Right cardiac atrium (tissue), 5 donors: Measurements from ENCODE around the gene DMRT1. TPM values are rescaled to one million over a fixed set of nuclear protein-coding genes. Genes with fewer than 3 reads are reported as not detected.
A peak's percentile ranks its signal among the peaks of the same experiment; 100 is the strongest.

Experiments used
- ATAC-seq, 2 donors: fragments of 200-7000 bp; cut with Tn5 transposase; one replicate each; pipeline versions ENCODE4 v1.8.0 to v1.9.1; 2020; ENCODE audit warnings: moderate library complexity in 2 of 2, mild to moderate bottlenecking in 1 of 2
- DNase-seq, 3 donors: peaks; one replicate each; pipeline ENCODE4 v3.0.0-alpha.2; 2020
- H3K27ac ChIP-seq: one replicate; pipeline ENCODE4 v1.5.1; 2013; ENCODE audit warnings: mild to moderate bottlenecking, low read length, control low read depth, moderate library complexity
- H3K27me3 ChIP-seq: one replicate; pipeline ENCODE4 v1.6.1; 2013; ENCODE audit not compliant: control insufficient read depth, insufficient read depth
- H3K4me1 ChIP-seq: one replicate; pipeline ENCODE4 v1.6.1; 2013; ENCODE audit warnings: low read length; ENCODE audit not compliant: control insufficient read depth, insufficient read depth
- H3K4me3 ChIP-seq: one replicate; pipeline ENCODE4 v1.5.1; 2013; ENCODE audit warnings: low read length, control low read depth
- H3K9me3 ChIP-seq: one replicate; pipeline ENCODE4 v1.6.1; 2013; ENCODE audit warnings: low read length; ENCODE audit not compliant: control insufficient read depth
- WGBS: extraction: QIAGEN DNeasy Blood & Tissue Kit; methylation state at CpG from one replicate; pipeline ENCODE4 v1.1.7; 2013; 5-methylcytosine and 5-hydroxymethylcytosine counted together
- intact Hi-C, 4 donors: fragments of 100-400 bp; cut with DNase I; formaldehyde crosslinking; loops; one replicate each; pipeline versions ENCODE4 v1.11.0 to v1.14.0; 2022 to 2023
- polyA plus RNA-seq: library from polyadenylated mRNA; stranded (reverse); fragments of 200-250 nt; gene quantifications from one replicate; pipeline ENCODE4 v1.2.3, GENCODE V29; 2013
- total RNA-seq, 4 donors: library from RNA; stranded (reverse); fragmentation: NEBNext Ultra II Directional; extraction: Animal tissue kit (Norgen Biotek cat#: 25700); gene quantifications; one replicate each; pipeline ENCODE4 v1.2.1, GENCODE V29; 2021
- donor health status: healthy with polysubstance abuse.
- donor health status: DM: no; HTN: yes; CAD: no.
- donor health status: DM: no; HTN: no; CAD: no.
- donor health status: DM: no; HTN: yes; CAD: no; lungs with severe emphysema.
- donor health status: DM: yes; HTN: yes; CAD: no.

The DMRT1 gene
- total and polyA plus RNA-seq, 5 donors = not detected

DNA sequence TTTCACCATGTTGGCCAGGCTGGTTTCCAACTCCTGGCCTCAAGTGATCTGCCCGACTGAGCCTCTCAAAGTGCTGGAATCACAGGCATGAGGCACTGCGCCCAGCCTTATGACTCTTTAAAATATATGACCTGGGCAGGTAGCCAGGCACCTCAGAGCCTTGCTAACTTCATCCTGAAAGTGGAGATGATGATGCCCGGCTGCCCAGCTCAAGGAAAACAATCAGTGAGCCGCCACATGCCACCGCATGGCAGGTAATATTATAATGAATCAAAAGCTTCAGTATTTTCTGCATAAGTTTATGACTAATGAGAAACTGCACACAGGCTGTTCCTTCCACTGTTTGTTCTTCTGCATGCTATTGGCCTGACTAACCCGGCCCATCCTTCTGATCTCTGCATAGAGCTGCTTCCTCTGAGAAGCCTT is 30.4 kb upstream of the DMRT1 start:
- no peak for DNase-seq
- Histone ChIP-seq H3K27me3 (no peaks in the 10 kb centered on the region), H3K4me1 (no peaks in the 10 kb centered on the region), H3K4me3 (no peak overlapping the region), H3K27ac (no peak overlapping the region), H3K9me3 (no peaks in the 10 kb centered on the region)
- ATAC-seq = no peak
- intact Hi-C loops = no loop called here
- WGBS = 80% methylated on average over 6 of the region's 6 CpGs

DNA sequence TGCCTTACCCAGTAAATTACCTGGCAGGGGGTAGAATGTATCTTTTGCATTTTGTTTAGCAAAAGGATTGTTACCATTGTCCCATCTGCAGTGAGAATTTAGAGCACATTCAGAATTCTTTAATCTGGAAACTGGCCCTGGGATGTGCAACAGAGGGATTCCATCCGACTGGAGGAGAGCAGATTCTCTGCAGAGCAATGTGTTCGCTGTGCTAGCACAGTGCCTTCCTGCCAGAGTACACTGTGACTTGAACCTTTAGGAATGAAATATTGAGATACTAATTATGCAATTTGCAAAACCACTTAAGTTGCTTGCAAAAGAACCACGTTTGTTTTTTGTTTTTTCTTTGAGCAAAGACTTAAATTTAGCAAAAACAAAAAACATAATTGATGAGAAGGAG is 22.5 kb upstream of the DMRT1 start:
- H3K27ac ChIP-seq = no peak overlapping the region
- ATAC-seq (no peak), DNase-seq (no peak)
- H3K4me1 ChIP-seq = no peaks in the 10 kb centered on the region
- no peaks in the 10 kb centered on the region for H3K27me3 ChIP-seq
- no peak overlapping the region for H3K4me3 ChIP-seq
- no peaks in the 10 kb centered on the region for H3K9me3 ChIP-seq
- WGBS = 22% methylated on average over 3 of the region's 3 CpGs
- intact Hi-C loops = no loop called here

DNA sequence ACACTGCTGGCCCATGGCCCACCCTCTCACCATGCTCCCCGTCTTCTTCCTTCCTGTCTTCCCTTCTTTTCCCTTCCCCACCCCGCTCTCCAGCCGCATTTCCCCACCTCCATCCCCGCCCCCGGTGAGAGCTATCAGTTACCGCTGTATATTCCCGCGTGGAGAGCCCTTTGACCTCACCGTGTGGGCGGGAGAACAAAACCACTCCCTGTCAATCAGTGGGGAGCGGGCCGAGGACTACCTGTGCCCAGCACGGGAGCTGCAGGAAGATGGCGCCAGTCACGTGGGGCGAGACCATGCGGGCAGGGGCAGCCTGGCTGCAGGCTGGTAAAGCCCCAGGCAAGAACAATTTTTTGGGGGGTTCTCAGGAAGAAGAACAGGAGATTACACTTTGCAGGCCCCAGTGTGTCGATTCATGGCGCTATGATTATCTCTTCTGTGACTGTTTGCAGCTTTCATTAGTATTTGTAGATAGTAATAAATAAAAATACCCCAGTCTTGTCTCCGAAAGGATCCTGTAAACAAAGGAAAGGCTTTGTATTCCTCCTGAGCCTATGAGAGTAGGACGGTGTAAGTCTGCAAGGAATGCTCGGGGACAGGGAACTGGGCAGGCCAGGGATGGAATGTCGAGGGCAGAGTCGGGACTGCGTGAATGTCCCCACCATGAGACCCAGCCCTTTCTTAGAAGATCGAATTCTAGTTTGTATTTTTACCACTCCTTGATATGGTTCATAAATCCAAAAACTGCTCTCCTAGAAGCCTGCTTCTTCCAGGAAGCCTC is 14.8 kb upstream of the DMRT1 start:
- H3K4me1 ChIP-seq = no peaks in the 10 kb centered on the region
- intact Hi-C loops = no loop called here
- DNase-seq (no peak), ATAC-seq (no peak)
- H3K27me3 ChIP-seq = no peaks in the 10 kb centered on the region
- WGBS = 59% methylated on average over 25 of the region's 26 CpGs
- H3K4me3 ChIP-seq = no peak overlapping the region
- no peak overlapping the region for H3K27ac ChIP-seq
- H3K9me3 ChIP-seq = no peaks in the 10 kb centered on the region

DNA sequence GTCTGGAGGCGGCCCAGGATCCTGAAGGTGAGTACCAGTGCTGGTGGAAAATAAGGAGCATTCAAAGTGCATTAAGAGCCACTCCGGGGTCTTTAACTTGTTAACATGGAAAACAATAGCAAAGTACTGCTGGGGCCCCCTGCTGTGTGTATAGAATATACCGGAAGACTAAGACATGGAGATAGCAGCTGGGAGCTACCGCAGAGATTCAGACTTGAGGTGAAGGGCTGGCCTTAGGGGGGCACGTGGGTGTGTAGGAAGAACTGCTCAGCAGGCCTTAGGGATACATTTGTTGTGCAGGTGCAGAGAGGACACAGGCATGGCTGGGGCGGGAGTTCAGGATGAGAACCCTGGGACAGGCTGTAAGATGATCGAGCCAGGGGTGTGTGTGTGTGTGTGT is 1.2 kb upstream of the DMRT1 start:
- Histone ChIP-seq H3K4me1 (no peaks in the 10 kb centered on the region), H3K9me3 (no peaks in the 10 kb centered on the region), H3K27me3 (peaks cover 3% of the 10 kb centered on the region), H3K27ac (no peak overlapping the region), H3K4me3 (no peak overlapping the region)
- intact Hi-C loops = no loop called here
- 27% methylated on average over 7 of the region's 7 CpGs for WGBS
- DNase-seq (no peak), ATAC-seq (peak in 1 of 2 donors; percentile 16)

DNA sequence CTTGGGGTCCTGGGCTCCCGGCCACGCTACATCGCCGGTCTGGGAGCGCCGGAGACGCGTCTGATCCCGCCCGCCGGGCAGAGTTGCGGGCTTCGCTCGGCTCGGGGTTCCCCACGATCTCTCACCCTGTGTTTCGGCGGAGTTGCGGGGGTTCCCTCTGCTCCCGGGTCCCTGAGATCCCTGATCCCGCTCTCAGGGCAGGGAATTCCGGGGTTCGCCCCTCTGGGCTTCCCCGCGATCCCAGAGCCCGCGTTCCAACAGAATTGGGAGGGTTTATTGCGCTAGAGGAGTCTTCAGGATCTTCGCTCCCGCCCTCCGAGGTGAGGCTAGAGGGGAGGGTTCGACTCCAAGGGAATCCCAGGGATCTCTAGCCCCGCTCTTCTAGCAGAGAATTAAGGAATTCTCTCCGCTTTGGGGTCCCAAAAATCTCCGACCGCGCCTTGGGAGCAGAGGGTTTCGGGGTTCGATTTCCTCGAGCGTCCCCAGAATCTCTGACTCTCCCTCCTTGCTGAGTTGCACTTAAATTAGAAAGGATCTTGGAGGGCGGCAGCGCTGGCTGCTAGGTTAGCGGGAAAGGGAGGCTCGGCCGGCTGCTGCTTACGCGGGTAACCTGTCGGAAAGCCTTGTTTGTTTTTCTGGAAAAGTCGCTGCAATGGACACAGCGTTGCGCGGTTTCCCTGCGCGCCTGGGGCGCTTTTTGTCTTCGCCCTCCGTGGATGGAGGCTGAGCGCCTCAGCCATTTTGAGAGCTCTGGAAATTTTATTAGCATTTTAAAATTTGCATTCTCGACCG is 1.3 kb downstream of the DMRT1 start:
- WGBS = 5% methylated on average over 61 of the region's 61 CpGs
- Histone ChIP-seq H3K4me3 (no peak overlapping the region), H3K9me3 (no peaks in the 10 kb centered on the region), H3K27ac (no peak overlapping the region), H3K27me3 (peaks cover 3% of the 10 kb centered on the region), H3K4me1 (no peaks in the 10 kb centered on the region)
- no peak for ATAC-seq
- intact Hi-C loops = no loop called here
- no peak for DNase-seq

GRCh38 chr9:843427-843785 is 1.9 kb downstream of the DMRT1 start:
- intact Hi-C loops = no loop called here
- Histone ChIP-seq H3K4me3 (no peak overlapping the region), H3K27me3 (peaks cover 3% of the 10 kb centered on the region), H3K9me3 (no peaks in the 10 kb centered on the region), H3K27ac (no peak overlapping the region), H3K4me1 (no peaks in the 10 kb centered on the region)
- DNase-seq (no peak), ATAC-seq (no peak)
- 12% methylated on average over 12 of the region's 12 CpGs for WGBS

- ATAC-seq (no peak), DNase-seq (no peak)
- intact Hi-C loops = no loop called here
- Histone ChIP-seq H3K9me3 (no peaks in the 10 kb centered on the region), H3K4me1 (no peaks in the 10 kb centered on the region), H3K27me3 (no peaks in the 10 kb centered on the region), H3K4me3 (no peak overlapping the region), H3K27ac (no peak overlapping the region)
- WGBS = 64% methylated on average over 7 of the region's 7 CpGs
Observed at GRCh38 chr9:846852-847251, 5.4 kb downstream of the DMRT1 start.

- no peaks in the 10 kb centered on the region for H3K9me3 ChIP-seq
- no peaks in the 10 kb centered on the region for H3K4me1 ChIP-seq
- no peak for ATAC-seq
- H3K4me3 ChIP-seq = no peak overlapping the region
- H3K27me3 ChIP-seq = no peaks in the 10 kb centered on the region
- intact Hi-C loops = no loop called here
- no peak overlapping the region for H3K27ac ChIP-seq
- no peak for DNase-seq
- WGBS = 34% methylated on average over 6 of the region's 6 CpGs
Observed at GRCh38 chr9:847505-847904, 6.0 kb downstream of the DMRT1 start.

DNA sequence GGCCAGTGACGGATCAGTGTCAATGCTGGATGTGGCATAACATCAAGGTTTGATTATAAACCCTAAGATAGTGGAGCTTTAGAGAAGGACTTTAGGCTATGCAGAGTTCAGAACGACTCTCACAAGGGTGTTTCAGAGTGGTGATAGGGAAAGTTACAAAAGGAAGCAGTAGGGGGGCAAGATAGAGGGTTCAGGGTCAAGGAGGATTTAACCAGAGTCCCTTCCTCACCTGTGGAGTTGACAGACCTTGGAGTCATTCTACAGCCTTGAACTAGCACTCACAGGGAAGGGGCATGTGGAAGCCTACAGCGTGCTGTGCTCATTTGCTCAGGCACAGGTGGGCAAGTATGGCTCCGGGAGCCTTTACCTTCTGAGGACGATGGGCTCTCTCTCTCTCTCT is 7.9 kb downstream of the DMRT1 start:
- intact Hi-C loops = no loop called here
- no peaks in the 10 kb centered on the region for H3K9me3 ChIP-seq
- H3K27me3 ChIP-seq = no peaks in the 10 kb centered on the region
- 57% methylated on average over 5 of the region's 5 CpGs for WGBS
- H3K4me3 ChIP-seq = no peak overlapping the region
- H3K27ac ChIP-seq = no peak overlapping the region
- no peaks in the 10 kb centered on the region for H3K4me1 ChIP-seq
- ATAC-seq (no peak), DNase-seq (no peak)

DNA sequence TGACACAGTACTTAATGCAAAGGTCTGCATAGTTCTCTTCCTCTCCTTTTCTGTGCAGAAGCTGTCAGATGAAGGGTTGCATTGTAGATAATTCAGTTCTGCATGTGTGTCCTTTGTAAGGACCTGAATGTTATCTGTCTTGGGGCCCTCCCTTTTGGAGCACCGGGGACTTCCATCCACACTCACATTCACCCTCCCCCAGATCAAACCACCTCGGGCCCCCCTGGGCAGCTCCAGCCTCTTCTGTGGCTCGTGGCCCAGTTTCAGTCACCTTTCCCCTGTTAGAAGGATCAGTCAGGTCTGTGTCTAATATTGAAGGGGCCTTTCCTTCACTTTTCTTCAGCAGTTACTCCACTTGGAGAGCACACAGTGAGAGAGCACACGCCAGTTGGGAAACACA is 11.0 kb downstream of the DMRT1 start:
- no peak overlapping the region for H3K27ac ChIP-seq
- no peaks in the 10 kb centered on the region for H3K4me1 ChIP-seq
- intact Hi-C loops = no loop called here
- H3K9me3 ChIP-seq = no peaks in the 10 kb centered on the region
- DNase-seq (no peak), ATAC-seq (no peak)
- no peaks in the 10 kb centered on the region for H3K27me3 ChIP-seq
- WGBS = 25% methylated on average over 4 of the region's 4 CpGs
- H3K4me3 ChIP-seq = no peak overlapping the region

GRCh38 chr9:859251-859650 is 17.8 kb downstream of the DMRT1 start:
- no peak for DNase-seq
- Histone ChIP-seq H3K4me3 (no peak overlapping the region), H3K9me3 (no peaks in the 10 kb centered on the region), H3K27me3 (no peaks in the 10 kb centered on the region), H3K27ac (no peak overlapping the region), H3K4me1 (no peaks in the 10 kb centered on the region)
- intact Hi-C loops = no loop called here
- ATAC-seq = no peak
- WGBS = 61% methylated on average over 6 of the region's 6 CpGs
